ENCODE measurements around the gene VCP.

The VCP gene

DNA sequence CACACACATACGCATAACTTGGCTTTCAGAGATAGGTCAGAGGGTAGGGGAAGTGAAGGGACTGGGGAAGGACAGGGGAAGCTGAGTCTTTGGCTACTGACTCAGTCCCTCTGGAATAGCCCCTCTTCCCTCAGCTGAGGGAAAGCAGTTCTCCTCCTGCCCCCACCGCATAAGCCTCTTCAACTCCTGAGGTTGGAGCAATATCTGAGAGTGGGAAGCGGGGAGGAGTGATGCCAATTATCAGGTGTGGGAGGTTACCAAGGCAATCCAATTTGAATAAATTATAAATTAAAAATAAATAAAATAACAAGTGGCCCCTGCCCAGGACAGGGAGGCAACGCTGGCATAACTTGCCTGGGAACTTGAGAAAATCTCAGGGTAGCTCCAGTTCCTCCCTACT, 32.2 kb upstream of the VCP start:
- Histone ChIP-seq H3K4me3 (ENCODE audit: low read depth, low read length) (no peak overlapping the region), H3K36me3 (replicated peaks) (peaks cover 60% of the 10 kb centered on the region), H3K27ac (no peak overlapping the region), H3K27me3 (replicated peaks) (no peaks in the 10 kb centered on the region)
- in situ Hi-C loops (cut with HindIII; ENCODE audit: low pct_ligation_motif_present, low sequenced_read_pairs), result no loop called here
- TF ChIP-seq, protein P1, sequence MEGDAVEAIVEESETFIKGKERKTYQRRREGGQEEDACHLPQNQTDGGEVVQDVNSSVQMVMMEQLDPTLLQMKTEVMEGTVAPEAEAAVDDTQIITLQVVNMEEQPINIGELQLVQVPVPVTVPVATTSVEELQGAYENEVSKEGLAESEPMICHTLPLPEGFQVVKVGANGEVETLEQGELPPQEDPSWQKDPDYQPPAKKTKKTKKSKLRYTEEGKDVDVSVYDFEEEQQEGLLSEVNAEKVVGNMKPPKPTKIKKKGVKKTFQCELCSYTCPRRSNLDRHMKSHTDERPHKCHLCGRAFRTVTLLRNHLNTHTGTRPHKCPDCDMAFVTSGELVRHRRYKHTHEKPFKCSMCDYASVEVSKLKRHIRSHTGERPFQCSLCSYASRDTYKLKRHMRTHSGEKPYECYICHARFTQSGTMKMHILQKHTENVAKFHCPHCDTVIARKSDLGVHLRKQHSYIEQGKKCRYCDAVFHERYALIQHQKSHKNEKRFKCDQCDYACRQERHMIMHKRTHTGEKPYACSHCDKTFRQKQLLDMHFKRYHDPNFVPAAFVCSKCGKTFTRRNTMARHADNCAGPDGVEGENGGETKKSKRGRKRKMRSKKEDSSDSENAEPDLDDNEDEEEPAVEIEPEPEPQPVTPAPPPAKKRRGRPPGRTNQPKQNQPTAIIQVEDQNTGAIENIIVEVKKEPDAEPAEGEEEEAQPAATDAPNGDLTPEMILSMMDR (IDR thresholded peaks at IDR 0.05; ENCODE audit: low read depth, low read length, missing control alignments), result no peak
- DNase-seq, result no peak

DNA sequence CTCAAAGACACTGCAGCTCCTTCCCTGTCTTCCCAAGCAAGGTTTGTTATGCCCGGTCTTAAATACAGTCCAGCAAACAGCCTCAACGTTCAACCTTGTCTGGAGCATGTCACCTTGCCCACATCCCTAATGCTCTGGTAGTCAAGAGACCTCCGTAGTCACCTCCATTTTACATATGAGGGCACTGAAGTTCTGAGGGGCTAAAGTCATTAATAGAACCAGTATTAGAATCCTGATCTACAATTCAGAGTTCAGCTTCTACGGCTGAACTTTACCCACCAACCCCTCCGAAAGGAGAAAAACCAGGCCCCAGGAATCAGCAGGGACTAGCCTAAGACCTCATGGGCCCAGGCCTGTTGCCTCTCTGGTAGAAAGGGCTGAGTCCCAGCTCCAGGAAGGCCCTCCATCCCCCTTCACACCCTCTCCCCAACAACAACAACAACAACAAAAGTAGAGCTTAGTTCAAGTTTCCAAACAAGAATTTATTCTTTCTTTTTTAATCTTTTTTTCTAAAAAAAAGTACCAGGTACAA, 31.3 kb upstream of the VCP start:
- no peaks in the 10 kb centered on the region for H3K27me3 ChIP-seq (replicated peaks)
- in situ Hi-C loops (cut with HindIII; ENCODE audit: low pct_ligation_motif_present, low sequenced_read_pairs), result no loop called here
- peak overlapping the region; percentile 96 for H3K27ac ChIP-seq
- TF ChIP-seq, protein P1 (IDR thresholded peaks at IDR 0.05; ENCODE audit: low read depth, low read length, missing control alignments), result no peak
- peaks cover 59% of the 10 kb centered on the region for H3K36me3 ChIP-seq (replicated peaks)
- DNase-seq, result no peak
- peak overlapping the region; percentile 86 for H3K4me3 ChIP-seq (ENCODE audit: low read depth, low read length)

DNA sequence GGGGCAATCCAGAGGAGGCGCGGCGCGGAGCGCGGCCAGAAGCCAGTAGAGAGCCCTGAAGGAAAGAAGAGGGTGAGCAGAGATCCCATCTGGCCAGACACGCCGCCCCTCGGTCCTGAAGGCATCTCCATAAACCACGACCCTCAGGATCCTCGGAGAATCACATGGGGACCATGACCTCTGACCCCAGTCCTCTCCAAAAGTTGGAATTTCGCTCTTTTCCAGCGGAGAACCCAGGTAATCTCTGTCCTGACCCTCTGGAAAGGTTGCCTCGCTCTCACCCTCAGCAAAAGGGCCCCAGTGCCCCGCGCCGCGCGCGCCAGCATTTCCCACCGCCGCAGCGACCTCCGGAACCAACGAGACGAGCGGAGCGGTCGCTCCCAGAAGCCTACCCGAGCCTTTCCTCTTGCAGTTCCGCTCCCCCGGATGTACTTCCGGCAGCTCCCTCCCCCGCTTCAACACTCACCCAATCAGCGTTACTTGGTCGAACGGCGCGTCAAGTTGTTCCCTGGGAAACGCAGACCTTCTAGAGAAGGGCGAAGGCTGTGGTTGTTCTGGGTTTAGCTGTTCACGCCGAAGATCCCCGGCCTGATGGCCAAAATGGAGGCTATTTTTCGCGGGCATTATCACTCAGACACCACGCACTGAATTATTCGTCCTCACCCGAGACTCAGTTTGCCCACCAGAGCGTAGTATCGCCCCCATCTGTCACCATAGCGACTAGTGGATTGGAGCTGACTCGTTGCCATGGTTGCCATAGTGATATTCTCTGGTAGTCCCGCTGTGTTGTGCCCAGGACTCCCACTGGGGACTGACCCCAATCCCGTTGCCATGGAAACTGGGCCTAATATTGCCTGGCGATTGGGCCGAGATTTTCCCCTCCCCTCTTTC, 30.6 kb upstream of the VCP start, which contains the start of gene STOML2:
Gene STOML2, minus strand, starts transcription at position 363 of the 891 bp plus-strand sequence. Its CDS starts 37 bp downstream, at position 326.
- H3K27ac ChIP-seq, result peak within 1 kb of the TSS; percentile 96
- DNase-seq, result peak; percentile 96
- in situ Hi-C loops (cut with HindIII; ENCODE audit: low pct_ligation_motif_present, low sequenced_read_pairs), result no loop called here
- no peaks in the 10 kb centered on the region for H3K27me3 ChIP-seq (replicated peaks)
- TF ChIP-seq, protein P1 (IDR thresholded peaks at IDR 0.05; ENCODE audit: low read depth, low read length, missing control alignments), result no peak
- peak within 1 kb of the TSS; percentile 86 for H3K4me3 ChIP-seq (ENCODE audit: low read depth, low read length)
- H3K36me3 ChIP-seq (replicated peaks), result peaks cover 52% of the 10 kb centered on the region

DNA sequence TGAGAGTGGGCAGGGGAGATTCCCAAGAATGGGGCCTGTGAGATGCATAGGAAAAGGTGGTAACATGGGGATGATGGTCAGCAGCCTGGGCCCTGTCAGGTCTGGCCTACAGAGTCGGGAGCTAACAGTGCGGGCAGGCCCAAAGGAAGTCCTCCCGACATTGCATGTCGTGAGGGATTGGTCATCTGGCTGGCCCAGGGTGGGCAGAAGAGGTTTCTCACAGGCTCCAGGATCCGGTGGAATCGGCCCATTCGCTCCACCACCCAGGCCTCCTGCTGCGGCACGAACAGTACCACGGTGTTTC, 30.0 kb upstream of the VCP start:
- H3K27ac ChIP-seq, result peak overlapping the region; percentile 96
- in situ Hi-C loops (cut with HindIII; ENCODE audit: low pct_ligation_motif_present, low sequenced_read_pairs), result no loop called here
- peaks cover 49% of the 10 kb centered on the region for H3K36me3 ChIP-seq (replicated peaks)
- DNase-seq, result peak; percentile 6
- TF ChIP-seq, protein P1 (IDR thresholded peaks at IDR 0.05; ENCODE audit: low read depth, low read length, missing control alignments), result no peak
- H3K27me3 ChIP-seq (replicated peaks), result no peaks in the 10 kb centered on the region
- H3K4me3 ChIP-seq (ENCODE audit: low read depth, low read length), result peak overlapping the region; percentile 86

DNA sequence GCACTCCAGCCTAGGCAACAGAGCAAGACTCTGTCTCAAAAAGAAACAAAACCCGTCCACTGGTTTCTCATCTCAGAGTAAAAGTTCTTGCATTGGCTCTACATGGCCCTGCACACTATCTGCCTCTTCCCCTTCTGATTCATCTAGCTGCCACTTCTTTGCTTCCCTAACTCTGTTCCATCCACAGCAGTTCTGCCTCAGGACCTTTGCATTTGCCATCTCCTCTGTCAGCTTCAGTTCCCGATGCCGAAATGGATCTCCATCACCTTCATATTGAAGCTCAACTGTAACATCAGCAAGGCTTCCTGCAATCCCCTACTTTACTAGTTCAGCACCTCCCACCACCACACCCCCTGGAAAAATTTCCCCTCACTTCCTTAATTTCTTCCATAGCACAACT, 25.1 kb upstream of the VCP start:
- in situ Hi-C loops (cut with HindIII; ENCODE audit: low pct_ligation_motif_present, low sequenced_read_pairs), result no loop called here
- TF ChIP-seq, protein P1 (IDR thresholded peaks at IDR 0.05; ENCODE audit: low read depth, low read length, missing control alignments), result no peak
- DNase-seq, result no peak

More for the DNA sequence above, 25.1 kb upstream of the VCP start:
- Histone ChIP-seq H3K27ac (no peak overlapping the region), H3K27me3 (replicated peaks) (no peaks in the 10 kb centered on the region), H3K36me3 (replicated peaks) (peaks cover 36% of the 10 kb centered on the region), H3K4me3 (ENCODE audit: low read depth, low read length) (no peak overlapping the region)
